Prostate gland (tissue), 2 donors: ENCODE results near the gene ZNF511.

Source experiments
- CTCF ChIP-seq, 4 experiments: fragments of 200-600 bp in 2 of 4; fragments of 450-650 bp in 2 of 4; sonication (generic) in 2 of 4; IDR thresholded peaks; 1 replicate in 3 of 4; 2 replicates in 1 of 4; pipeline ENCODE4 v1.5.1; 2016 to 2019; ENCODE audit warnings: antibody characterized with exemption in 4 of 4, mild to moderate bottlenecking in 2 of 4, moderate library complexity in 2 of 4
- POLR2AphosphoS5 ChIP-seq: sonication (generic); formaldehyde crosslinking; IDR thresholded peaks from one replicate; pipeline ENCODE4 v1.6.1; 2017; ENCODE audit warnings: antibody characterized with exemption

GRCh38 chr10:133281628-133282372 lies 26.9 kb upstream of the ZNF511 start:
- TF ChIP-seq POLR2AphosphoS5 (no peak), CTCF (IDR thresholded peaks at IDR 0.05) (no peak)
